HepG2 (cell line): Measurements from ENCODE around the gene DDRGK1. TPM values are rescaled to one million over a fixed set of nuclear protein-coding genes. Genes with fewer than 3 reads are reported as not detected.

Experiments used
- GATAD1 ChIP-seq: IDR thresholded peaks from 2 replicates; pipeline ENCODE4 v1.6.1; 2016; ENCODE audit warnings: missing genetic modification reagents, missing compliant biosample characterization
- HCFC1 ChIP-seq: fragments of 150-350 bp; IDR thresholded peaks from 2 replicates; pipeline ENCODE4 v1.6.1; 2014; ENCODE audit warnings: low read depth, low read length
- JARID2 ChIP-seq: sonication (generic); formaldehyde crosslinking; IDR thresholded peaks from 2 replicates; pipeline ENCODE4 v1.8.1; 2023; ENCODE audit warnings: missing genetic modification reagents, inconsistent platforms; ENCODE audit not compliant: insufficient replicate concordance
- MXD1 ChIP-seq: sonication (generic); formaldehyde crosslinking; IDR thresholded peaks from 2 replicates; pipeline ENCODE4 v1.4.0; 2020; ENCODE audit warnings: mild to moderate bottlenecking, missing genetic modification reagents
- POLR2AphosphoS2 ChIP-seq: IDR thresholded peaks from 2 replicates; pipeline ENCODE4 v1.6.1; 2011; ENCODE audit warnings: low read depth, low read length, improper control_type of control experiment
- SCMH1 ChIP-seq: sonication (generic); formaldehyde crosslinking; IDR thresholded peaks from 2 replicates; pipeline ENCODE4 v1.9.0; 2021; ENCODE audit warnings: missing genetic modification reagents, mild to moderate bottlenecking, borderline replicate concordance
- ZBTB38 ChIP-seq: sonication (generic); formaldehyde crosslinking; IDR thresholded peaks from 2 replicates; pipeline ENCODE4 v1.5.1; 2020; ENCODE audit warnings: mild to moderate bottlenecking, missing genetic modification reagents
- ZMYM3 ChIP-seq: sonication (generic); formaldehyde crosslinking; IDR thresholded peaks from 2 replicates; pipeline ENCODE4 v1.5.1; 2020; ENCODE audit warnings: mild to moderate bottlenecking, missing genetic modification reagents
- ZNF225 ChIP-seq: sonication (generic); formaldehyde crosslinking; IDR thresholded peaks from 2 replicates; pipeline ENCODE4 v1.4.0; 2020; ENCODE audit warnings: mild to moderate bottlenecking, missing genetic modification reagents
- ZNF530 ChIP-seq: sonication (generic); formaldehyde crosslinking; IDR thresholded peaks from 2 replicates; pipeline ENCODE4 v1.5.0; 2020; ENCODE audit warnings: low read depth, mild to moderate bottlenecking, missing genetic modification reagents
- ZNF619 ChIP-seq: sonication (generic); formaldehyde crosslinking; IDR thresholded peaks from 2 replicates; pipeline ENCODE4 v1.4.0; 2020; ENCODE audit warnings: mild to moderate bottlenecking, missing genetic modification reagents
- ZNF670 ChIP-seq: sonication (generic); formaldehyde crosslinking; IDR thresholded peaks from 2 replicates; pipeline ENCODE4 v1.8.0; 2022; ENCODE audit warnings: mild to moderate bottlenecking, missing genetic modification reagents, borderline replicate concordance
- ZSCAN29 ChIP-seq: sonication (generic); formaldehyde crosslinking; conservative IDR thresholded peaks from 2 replicates; pipeline ENCODE4 v1.4.0; 2020; ENCODE audit warnings: mild to moderate bottlenecking, missing genetic modification reagents
- polyA plus RNA-seq, 8 experiments: library from polyadenylated mRNA; depleted of rRNA in 3 of 8; stranded (reverse) in 7 of 8; unstranded in 1 of 8; fragments of >200 nt; fragmentation: Illumina TruSeq in 4 of 8; extraction: Trizol in 4 of 8; gene quantifications; 2 replicates each; pipeline versions ENCODE4 v1.2.1 to v1.2.3, GENCODE V29; 2011 to 2016; ENCODE audit warnings: low read depth in 4 of 8, missing spikeins in 1 of 8, mixed read lengths in 1 of 8; ENCODE audit not compliant: insufficient read depth in 1 of 8
- total RNA-seq, 5 experiments: library from RNA; depleted of rRNA; stranded (reverse); fragments of >200 nt; fragmentation: Illumina TruSeq; extraction: Trizol; gene quantifications; 2 replicates each; pipeline ENCODE4 v1.2.3, GENCODE V29; 2016; ENCODE audit warnings: low read depth in 1 of 5
- TF ChIP-seq, protein P1 (sequence below): sonication (generic); formaldehyde crosslinking; IDR thresholded peaks from 2 replicates; pipeline ENCODE4 v1.9.0; 2021; ENCODE audit warnings: mild to moderate bottlenecking, missing genetic modification reagents
- TF ChIP-seq, protein P2 (sequence below): sonication (generic); formaldehyde crosslinking; IDR thresholded peaks from 2 replicates; pipeline ENCODE4 v1.4.0; 2020; ENCODE audit warnings: mild to moderate bottlenecking, missing genetic modification reagents

DDRGK1 gene
- total and polyA plus RNA-seq, 2 of the 13 experiments (the other 11 are each of a cell fraction or from before 2014, with no cell fraction given), result 96.7 to 149 TPM

DNA sequence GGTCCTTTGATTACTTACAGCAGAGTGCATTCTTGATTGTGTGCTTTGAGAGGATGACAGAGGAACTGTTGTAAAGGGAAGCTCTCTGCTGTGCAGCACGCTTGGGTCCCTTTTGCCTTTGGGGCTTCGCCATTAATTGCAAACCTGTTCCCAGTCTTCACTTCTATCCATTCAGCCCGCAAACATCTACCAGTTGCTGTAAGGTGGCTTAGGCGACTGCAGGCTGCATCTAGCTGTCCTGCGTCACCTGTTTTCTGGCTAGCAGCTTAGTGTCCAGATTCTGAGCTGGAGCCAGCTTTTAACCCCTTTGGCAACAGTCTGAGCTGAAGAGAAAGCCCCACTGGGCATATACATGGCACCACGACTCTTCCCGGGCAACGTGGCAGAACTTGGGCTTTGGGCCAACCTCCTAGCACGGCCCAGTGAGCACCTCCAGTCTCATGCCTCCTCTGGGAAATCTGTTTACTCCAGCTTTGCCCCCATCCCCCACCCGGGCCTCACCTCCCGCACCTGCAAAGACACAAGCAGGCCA is 42.3 kb downstream of the DDRGK1 start (continued):
- TF ChIP-seq, protein P1, sequence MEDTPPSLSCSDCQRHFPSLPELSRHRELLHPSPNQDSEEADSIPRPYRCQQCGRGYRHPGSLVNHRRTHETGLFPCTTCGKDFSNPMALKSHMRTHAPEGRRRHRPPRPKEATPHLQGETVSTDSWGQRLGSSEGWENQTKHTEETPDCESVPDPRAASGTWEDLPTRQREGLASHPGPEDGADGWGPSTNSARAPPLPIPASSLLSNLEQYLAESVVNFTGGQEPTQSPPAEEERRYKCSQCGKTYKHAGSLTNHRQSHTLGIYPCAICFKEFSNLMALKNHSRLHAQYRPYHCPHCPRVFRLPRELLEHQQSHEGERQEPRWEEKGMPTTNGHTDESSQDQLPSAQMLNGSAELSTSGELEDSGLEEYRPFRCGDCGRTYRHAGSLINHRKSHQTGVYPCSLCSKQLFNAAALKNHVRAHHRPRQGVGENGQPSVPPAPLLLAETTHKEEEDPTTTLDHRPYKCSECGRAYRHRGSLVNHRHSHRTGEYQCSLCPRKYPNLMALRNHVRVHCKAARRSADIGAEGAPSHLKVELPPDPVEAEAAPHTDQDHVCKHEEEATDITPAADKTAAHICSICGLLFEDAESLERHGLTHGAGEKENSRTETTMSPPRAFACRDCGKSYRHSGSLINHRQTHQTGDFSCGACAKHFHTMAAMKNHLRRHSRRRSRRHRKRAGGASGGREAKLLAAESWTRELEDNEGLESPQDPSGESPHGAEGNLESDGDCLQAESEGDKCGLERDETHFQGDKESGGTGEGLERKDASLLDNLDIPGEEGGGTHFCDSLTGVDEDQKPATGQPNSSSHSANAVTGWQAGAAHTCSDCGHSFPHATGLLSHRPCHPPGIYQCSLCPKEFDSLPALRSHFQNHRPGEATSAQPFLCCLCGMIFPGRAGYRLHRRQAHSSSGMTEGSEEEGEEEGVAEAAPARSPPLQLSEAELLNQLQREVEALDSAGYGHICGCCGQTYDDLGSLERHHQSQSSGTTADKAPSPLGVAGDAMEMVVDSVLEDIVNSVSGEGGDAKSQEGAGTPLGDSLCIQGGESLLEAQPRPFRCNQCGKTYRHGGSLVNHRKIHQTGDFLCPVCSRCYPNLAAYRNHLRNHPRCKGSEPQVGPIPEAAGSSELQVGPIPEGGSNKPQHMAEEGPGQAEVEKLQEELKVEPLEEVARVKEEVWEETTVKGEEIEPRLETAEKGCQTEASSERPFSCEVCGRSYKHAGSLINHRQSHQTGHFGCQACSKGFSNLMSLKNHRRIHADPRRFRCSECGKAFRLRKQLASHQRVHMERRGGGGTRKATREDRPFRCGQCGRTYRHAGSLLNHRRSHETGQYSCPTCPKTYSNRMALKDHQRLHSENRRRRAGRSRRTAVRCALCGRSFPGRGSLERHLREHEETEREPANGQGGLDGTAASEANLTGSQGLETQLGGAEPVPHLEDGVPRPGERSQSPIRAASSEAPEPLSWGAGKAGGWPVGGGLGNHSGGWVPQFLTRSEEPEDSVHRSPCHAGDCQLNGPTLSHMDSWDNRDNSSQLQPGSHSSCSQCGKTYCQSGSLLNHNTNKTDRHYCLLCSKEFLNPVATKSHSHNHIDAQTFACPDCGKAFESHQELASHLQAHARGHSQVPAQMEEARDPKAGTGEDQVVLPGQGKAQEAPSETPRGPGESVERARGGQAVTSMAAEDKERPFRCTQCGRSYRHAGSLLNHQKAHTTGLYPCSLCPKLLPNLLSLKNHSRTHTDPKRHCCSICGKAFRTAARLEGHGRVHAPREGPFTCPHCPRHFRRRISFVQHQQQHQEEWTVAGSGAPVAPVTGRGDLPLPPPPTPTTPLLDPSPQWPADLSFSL (CRISPR knock-in tag), result no peak
- TF ChIP-seq ZNF225 (CRISPR knock-in tag), result peak; percentile 39; the same call in 1 of the 2 replicates
- no peak for TF ChIP-seq JARID2 (CRISPR knock-in tag)
- TF ChIP-seq SCMH1 (CRISPR knock-in tag), result no peak
- TF ChIP-seq, protein P2, sequence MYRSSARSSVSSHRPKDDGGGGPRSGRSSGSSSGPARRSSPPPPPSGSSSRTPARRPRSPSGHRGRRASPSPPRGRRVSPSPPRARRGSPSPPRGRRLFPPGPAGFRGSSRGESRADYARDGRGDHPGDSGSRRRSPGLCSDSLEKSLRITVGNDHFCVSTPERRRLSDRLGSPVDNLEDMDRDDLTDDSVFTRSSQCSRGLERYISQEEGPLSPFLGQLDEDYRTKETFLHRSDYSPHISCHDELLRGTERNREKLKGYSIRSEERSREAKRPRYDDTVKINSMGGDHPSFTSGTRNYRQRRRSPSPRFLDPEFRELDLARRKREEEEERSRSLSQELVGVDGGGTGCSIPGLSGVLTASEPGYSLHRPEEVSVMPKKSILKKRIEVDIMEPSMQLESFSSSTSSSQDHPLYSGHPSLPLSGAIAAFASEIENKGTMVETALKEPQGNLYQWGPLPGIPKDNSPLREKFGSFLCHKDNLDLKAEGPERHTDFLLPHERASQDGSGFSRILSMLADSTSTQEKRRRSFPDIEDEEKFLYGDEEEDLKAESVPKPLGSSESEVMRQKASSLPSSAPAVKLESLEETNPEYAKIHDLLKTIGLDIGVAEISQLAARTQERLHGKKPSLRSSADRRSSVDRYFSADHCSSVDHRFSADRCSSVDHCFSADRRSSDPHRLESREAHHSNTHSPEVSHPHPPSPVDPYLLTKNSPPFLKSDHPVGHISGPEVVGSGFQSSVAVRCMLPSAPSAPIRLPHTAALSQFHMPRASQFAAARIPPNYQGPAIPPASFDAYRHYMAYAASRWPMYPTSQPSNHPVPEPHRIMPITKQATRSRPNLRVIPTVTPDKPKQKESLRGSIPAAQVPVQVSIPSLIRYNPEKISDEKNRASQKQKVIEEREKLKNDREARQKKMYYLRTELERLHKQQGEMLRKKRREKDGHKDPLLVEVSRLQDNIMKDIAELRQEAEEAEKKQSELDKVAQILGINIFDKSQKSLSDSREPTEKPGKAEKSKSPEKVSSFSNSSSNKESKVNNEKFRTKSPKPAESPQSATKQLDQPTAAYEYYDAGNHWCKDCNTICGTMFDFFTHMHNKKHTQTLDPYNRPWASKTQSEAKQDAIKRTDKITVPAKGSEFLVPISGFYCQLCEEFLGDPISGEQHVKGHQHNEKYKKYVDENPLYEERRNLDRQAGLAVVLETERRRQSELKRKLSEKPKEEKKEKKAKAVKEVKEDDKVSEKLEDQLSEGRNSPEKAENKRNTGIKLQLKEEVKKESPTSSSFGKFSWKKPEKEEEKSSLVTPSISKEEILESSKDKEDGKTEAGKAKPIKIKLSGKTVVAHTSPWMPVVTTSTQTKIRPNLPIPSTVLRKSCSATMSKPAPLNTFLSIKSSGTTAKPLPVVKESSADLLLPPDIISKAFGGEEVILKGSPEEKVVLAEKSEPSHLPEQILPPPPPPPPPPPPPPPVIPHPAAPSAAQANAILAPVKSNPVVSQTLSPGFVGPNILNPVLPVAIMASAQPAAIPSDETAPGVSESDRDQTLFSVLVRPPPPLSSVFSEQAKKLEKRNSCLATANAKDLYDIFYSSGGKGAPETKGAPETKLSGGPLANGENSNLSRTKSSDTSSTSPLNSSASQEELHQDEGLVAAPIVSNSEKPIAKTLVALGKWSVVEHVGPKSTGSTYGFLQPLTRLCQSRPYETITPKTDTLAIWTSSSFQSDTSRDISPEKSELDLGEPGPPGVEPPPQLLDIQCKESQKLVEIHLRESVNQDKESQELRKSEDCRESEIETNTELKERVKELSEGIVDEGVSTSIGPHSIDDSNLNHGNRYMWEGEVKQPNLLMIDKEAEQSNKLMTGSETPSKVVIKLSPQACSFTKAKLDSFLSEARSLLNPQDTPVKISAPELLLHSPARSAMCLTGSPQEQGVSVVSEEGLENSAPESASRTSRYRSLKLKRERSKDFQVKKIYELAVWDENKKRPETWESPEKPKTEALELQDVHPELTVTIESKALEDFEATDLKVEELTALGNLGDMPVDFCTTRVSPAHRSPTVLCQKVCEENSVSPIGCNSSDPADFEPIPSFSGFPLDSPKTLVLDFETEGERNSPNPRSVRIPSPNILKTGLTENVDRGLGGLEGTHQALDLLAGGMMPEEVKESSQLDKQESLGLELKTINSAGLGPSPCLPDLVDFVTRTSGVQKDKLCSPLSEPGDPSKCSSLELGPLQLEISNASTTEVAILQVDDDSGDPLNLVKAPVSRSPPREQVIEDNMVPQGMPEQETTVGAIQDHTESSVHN, result 0 out of 2 replicates have a peak, but pooled peaks have one; percentile 87
- TF ChIP-seq ZNF670 (CRISPR knock-in tag), result no peak
- TF ChIP-seq POLR2AphosphoS2, result 0 out of 2 replicates have a peak, but pooled peaks have one; percentile 32
- TF ChIP-seq ZMYM3 (CRISPR knock-in tag), result 0 out of 2 replicates have a peak, but pooled peaks have one; percentile 1
- TF ChIP-seq ZBTB38 (CRISPR knock-in tag), result 0 out of 2 replicates have a peak, but pooled peaks have one; percentile 15
- no peak for TF ChIP-seq MXD1
- peak; percentile 87; the same call in 1 of the 2 replicates for TF ChIP-seq ZNF619 (CRISPR knock-in tag)
- no peak for TF ChIP-seq ZSCAN29
- peak; percentile 15; the same call in 1 of the 2 replicates for TF ChIP-seq GATAD1 (CRISPR knock-in tag)
- TF ChIP-seq ZNF530 (CRISPR knock-in tag), result no peak
- TF ChIP-seq HCFC1, result no peak
